Kidney (tissue), 14 donors: ENCODE data around the gene DOK7. TPM values are rescaled to one million over a fixed set of nuclear protein-coding genes. Genes with fewer than 3 reads are reported as not detected.

ENCODE experiments used
- DNase-seq, 5 donors: peaks; one replicate each; pipeline ENCODE4 v3.0.0-alpha.2; 2013 to 2020
- FAIRE-seq: peaks from 2 replicates; lab custom pipeline; 2012; peaks lifted over from hg19 to GRCh38; lab: Jason Lieb, UNC
- H3K27ac ChIP-seq, 2 donors: one replicate each; pipeline ENCODE4 v1.7.0; 2013; ENCODE audit warnings: low read depth in 2 of 2, low read length in 2 of 2, inconsistent platforms in 1 of 2
- H3K27me3 ChIP-seq: one replicate; pipeline ENCODE4 v1.7.1; 2013; ENCODE audit warnings: low read length, inconsistent platforms; ENCODE audit not compliant: control insufficient read depth, insufficient read depth
- H3K36me3 ChIP-seq, 3 donors: one replicate each; pipeline versions ENCODE4 v1.7.0 to v1.7.1; 2013; ENCODE audit warnings: low read length in 3 of 3, control low read depth in 1 of 3, inconsistent platforms in 1 of 3; ENCODE audit not compliant: insufficient read depth in 3 of 3, control insufficient read depth in 2 of 3
- H3K4me1 ChIP-seq, 3 donors: one replicate each; pipeline versions ENCODE4 v1.7.0 to v1.7.1; 2013; ENCODE audit warnings: low read length in 3 of 3, inconsistent platforms in 1 of 3, low read depth in 1 of 3; ENCODE audit not compliant: control insufficient read depth in 2 of 3, insufficient read depth in 2 of 3
- H3K4me3 ChIP-seq, 3 donors: one replicate each; pipeline versions ENCODE4 v1.7.0 to v1.8.1; 2013; ENCODE audit warnings: low read length in 3 of 3, control low read depth in 1 of 3, inconsistent platforms in 1 of 3
- H3K9ac ChIP-seq, 3 donors: one replicate each; pipeline versions ENCODE4 v1.7.0 to v1.7.1; 2013; ENCODE audit warnings: low read length in 3 of 3, control low read depth in 1 of 3, inconsistent platforms in 1 of 3
- H3K9me3 ChIP-seq, 3 donors: one replicate each; pipeline versions ENCODE4 v1.7.0 to v1.7.1; 2013; ENCODE audit warnings: low read length in 3 of 3, control low read depth in 1 of 3, inconsistent platforms in 1 of 3; ENCODE audit not compliant: control insufficient read depth in 2 of 3, insufficient read depth in 1 of 3
- CTCF ChIP-seq: IDR thresholded peaks from 3 replicates; pipeline ENCODE4 v1.5.1; 2012; ENCODE audit warnings: mild to moderate bottlenecking, moderate library complexity, borderline replicate concordance; ENCODE audit not compliant: insufficient read depth; ENCODE audit errors: extremely low read depth
- intact Hi-C: fragments of 100-400 bp; cut with DNase I; formaldehyde crosslinking; loops from one replicate; pipeline ENCODE4 v1.11.1; 2022
- polyA plus RNA-seq: library from polyadenylated mRNA; stranded (reverse); fragments of 350-450 nt; fragmentation: Illumina TruSeq; extraction: RNeasy Lipid Tissue Mini Kit (QIAGEN cat#74804); gene quantifications from one replicate; pipeline ENCODE4 v1.2.3, GENCODE V29; 2014; ENCODE audit warnings: low read depth, low replicate concordance; ENCODE audit not compliant: insufficient read depth
- total RNA-seq: library from RNA; stranded (reverse); fragmentation: NEBNext Ultra II Directional; extraction: Animal tissue kit (Norgen Biotek cat#: 25700); gene quantifications from one replicate; pipeline ENCODE4 v1.2.1, GENCODE V29; 2021
- donor health status: control.
- donor health status: control.
- donor health status: control.
- donor health status: control.
- donor health status: control.
- donor health status: DM: yes; HTN: yes; CAD: no.
- donor health status: Normal renal cell carcinoma (clear cell type).

DOK7 gene
- total and polyA plus RNA-seq, 2 donors from 2014 or later: 1.2 to 7.0 TPM

DNA sequence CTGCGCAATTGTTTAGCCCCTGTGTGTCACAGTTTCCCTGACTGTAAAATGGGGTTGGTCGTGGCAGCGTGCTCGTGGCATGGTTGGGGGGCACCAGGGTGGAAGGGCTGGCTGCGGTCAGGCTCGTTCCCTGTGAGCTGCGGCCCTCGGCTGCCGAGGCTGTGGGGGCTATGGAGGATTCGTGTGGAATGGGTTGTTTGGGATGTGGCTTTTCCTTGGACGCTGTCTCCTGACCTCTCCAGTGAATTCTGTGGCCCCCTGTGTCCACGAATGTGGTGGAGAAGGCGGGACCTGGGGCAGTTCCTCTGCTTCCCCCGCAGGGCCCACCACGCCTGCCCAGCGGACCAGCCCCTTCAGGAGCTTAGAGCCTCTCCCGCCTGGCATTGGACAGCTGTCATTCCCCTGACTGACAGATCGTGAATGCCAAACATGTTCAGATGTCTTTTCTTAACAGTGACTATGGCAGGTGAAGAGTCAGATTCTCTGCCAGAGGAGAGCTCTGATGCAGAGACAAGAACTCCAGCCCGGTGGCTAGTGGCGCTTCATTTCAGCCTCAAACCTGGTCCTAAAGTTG, 38.5 kb upstream of the DOK7 start:
- Histone ChIP-seq H3K4me1 (no peaks in the 10 kb centered on the region), H3K4me3 (no peak overlapping the region), H3K9ac (no peak overlapping the region), H3K27me3 (no peaks in the 10 kb centered on the region), H3K9me3 (no peaks in the 10 kb centered on the region), H3K27ac (no peak overlapping the region), H3K36me3 (peaks cover 0 to 13% (median 3%) of the 10 kb centered on the region in 3 donors)
- intact Hi-C loops: no loop called here
- TF ChIP-seq CTCF: no peak
- DNase-seq (no peak), FAIRE-seq (no peak)

DNA sequence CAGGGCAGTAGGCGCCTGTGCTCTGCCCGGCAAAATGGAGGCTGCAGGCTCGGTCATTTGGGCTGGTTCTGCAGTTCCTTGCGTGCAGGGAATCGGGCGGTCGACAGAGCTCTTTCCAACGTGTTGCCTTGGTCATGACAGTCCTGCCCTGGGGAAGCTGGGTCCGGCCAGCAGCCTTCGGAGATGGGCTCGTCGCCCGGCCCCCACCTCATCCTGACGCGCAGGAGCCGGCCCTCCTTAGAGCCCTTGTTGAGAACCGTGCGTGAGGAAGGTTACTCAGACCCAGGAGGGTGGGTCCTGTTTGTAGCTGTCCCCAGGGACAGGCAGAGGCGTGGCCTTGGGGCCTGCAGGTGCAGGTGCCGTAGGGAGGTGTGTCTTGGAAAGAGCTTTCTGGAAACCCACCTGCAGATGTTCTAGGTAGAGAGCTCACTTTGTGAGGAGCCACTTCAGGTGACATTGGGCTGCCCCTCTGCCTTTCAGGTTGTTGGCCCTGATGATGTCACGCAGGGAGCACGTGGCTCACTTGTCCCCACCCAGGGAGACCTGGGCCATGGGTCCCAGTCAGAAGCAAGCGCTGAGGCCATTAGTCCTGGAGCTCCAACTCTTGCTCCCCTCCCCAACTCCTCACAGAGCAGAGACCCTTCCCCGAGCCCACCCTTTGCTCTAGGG, 36.5 kb upstream of the DOK7 start:
- H3K27ac ChIP-seq: no peak overlapping the region
- intact Hi-C loops: no loop called here
- peaks cover 0 to 13% (median 0%) of the 10 kb centered on the region in 3 donors for H3K36me3 ChIP-seq
- no peak for TF ChIP-seq CTCF
- DNase-seq (no peak), FAIRE-seq (no peak)
- H3K9me3 ChIP-seq: no peaks in the 10 kb centered on the region
- H3K4me3 ChIP-seq: no peak overlapping the region
- H3K4me1 ChIP-seq: no peaks in the 10 kb centered on the region
- H3K9ac ChIP-seq: no peak overlapping the region
- H3K27me3 ChIP-seq: no peaks in the 10 kb centered on the region

DNA sequence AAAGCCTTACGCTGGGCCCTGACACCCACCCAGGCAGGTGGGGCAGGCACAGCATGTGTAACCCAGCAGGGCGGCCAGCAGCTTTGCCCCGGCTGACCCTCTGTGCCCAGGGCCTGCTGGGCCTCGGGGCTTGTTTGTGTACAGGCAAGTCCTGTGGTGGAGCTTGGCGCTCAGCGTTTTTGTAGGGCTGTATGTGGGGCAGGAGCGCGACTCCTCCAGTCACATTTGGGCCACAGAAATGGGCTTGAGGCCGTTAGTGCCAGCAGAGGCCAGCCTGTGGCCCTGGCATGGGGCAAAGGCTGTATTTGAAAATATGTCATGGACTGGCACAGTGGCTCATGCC, 36.0 kb upstream of the DOK7 start:
- H3K36me3 ChIP-seq: peaks cover 0 to 13% (median 0%) of the 10 kb centered on the region in 3 donors
- no peak for TF ChIP-seq CTCF

More for the DNA sequence above, 36.0 kb upstream of the DOK7 start:
- no peaks in the 10 kb centered on the region for H3K9me3 ChIP-seq
- no peak overlapping the region for H3K9ac ChIP-seq
- H3K27me3 ChIP-seq: no peaks in the 10 kb centered on the region
- H3K27ac ChIP-seq: no peak overlapping the region
- intact Hi-C loops: no loop called here
- H3K4me1 ChIP-seq: no peaks in the 10 kb centered on the region
- no peak for DNase-seq
- FAIRE-seq: no peak
- H3K4me3 ChIP-seq: no peak overlapping the region
